ENCODE data around the gene RINL.

GRCh38 chr19:38869160-38869835, 8.8 kb downstream of the RINL start:
- TF ChIP-seq CTCF (IDR thresholded peaks at IDR 0.05) (no peak), POLR2A (IDR thresholded peaks at IDR 0.05) (no peak), EP300 (IDR thresholded peaks at IDR 0.05) (no peak)

Data from ovary (tissue), 3 donors.